Spinal cord (tissue), 10 donors: ENCODE data around the gene LHX1. TPM values are rescaled to one million over a fixed set of nuclear protein-coding genes. Genes with fewer than 3 reads are reported as not detected.

Source experiments
- DNase-seq, 6 donors: peaks; one replicate each; pipeline versions ENCODE4 v3.0.0 to v3.0.0-alpha.2; 2013 to 2015; ENCODE audit warnings: low spot score in 6 of 6, low read depth in 4 of 6
- H3K27ac ChIP-seq: one replicate; pipeline ENCODE4 v1.5.1; 2013; ENCODE audit warnings: low read depth, low read length, control low read depth
- H3K27me3 ChIP-seq: one replicate; pipeline ENCODE4 v1.6.1; 2013; ENCODE audit warnings: low read length; ENCODE audit not compliant: control insufficient read depth, insufficient read depth
- H3K36me3 ChIP-seq: one replicate; pipeline ENCODE4 v1.6.1; 2013; ENCODE audit warnings: low read length; ENCODE audit not compliant: control insufficient read depth, insufficient read depth
- H3K4me1 ChIP-seq: one replicate; pipeline ENCODE4 v1.6.1; 2013; ENCODE audit warnings: low read length; ENCODE audit not compliant: control insufficient read depth, insufficient read depth
- H3K4me3 ChIP-seq: one replicate; pipeline ENCODE4 v1.5.1; 2013; ENCODE audit warnings: low read depth, low read length, control low read depth
- H3K9me3 ChIP-seq: one replicate; pipeline ENCODE4 v1.6.1; 2013; ENCODE audit warnings: low read length; ENCODE audit not compliant: control insufficient read depth, insufficient read depth
- WGBS: methylation state at CpG from one replicate; pipeline ENCODE4 v1.1.5; 2013; ENCODE audit warnings: missing lambda C conversion rate; ENCODE audit not compliant: insufficient coverage; 5-methylcytosine and 5-hydroxymethylcytosine counted together
- polyA plus RNA-seq, 2 donors: library from polyadenylated mRNA; unstranded; fragments of 120-200 nt; gene quantifications; one replicate each; pipeline ENCODE4 v1.2.1, GENCODE V29; 2013; ENCODE audit not compliant: insufficient read length in 2 of 2
- total RNA-seq, 2 donors: library from RNA; depleted of rRNA in 1 of 2; stranded (reverse); fragments of 120-200 nt in 1 of 2; fragments of >200 nt in 1 of 2; gene quantifications; one replicate each; pipeline versions ENCODE4 v1.2.3 to v1.2.4, GENCODE V29; 2013 to 2014
- donor health status: healthy.

The LHX1 gene
- total and polyA plus RNA-seq, 4 donors: 2.9 to 31.2 (median 17.5) TPM

DNA sequence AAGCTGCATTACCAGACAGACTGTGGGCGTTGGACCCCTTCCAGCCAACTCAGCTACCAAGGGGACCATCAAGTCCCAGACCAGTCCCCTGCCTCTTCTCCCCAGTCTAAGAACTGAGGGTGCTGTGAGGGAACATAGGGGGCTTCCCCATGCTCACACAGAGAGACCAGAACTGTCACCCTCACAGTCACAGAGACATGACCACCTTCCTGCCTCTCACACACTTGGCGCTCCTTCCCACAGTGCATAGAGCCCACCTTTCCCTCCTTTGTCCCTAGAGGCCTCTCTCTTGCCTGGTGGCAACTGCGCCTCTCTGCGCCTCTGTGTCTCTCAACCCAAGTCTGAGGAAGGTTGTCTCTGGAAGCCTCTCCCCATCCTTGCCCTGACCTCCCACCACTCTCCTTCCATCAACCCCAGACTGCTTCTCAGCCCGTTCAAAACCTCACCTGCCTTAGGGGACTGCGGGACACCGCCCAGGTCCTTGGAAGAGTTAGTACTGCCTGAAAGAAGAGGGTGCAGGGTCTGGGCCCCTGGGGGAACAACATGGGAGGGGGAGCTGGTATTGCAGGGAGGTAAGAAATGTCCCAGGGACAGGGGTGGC lies 6.1 kb upstream of the LHX1 start:
- Histone ChIP-seq H3K9me3 (no peaks in the 10 kb centered on the region), H3K27ac (no peak overlapping the region), H3K4me1 (peaks cover 73% of the 10 kb centered on the region), H3K27me3 (peaks cover 98% of the 10 kb centered on the region), H3K36me3 (no peaks in the 10 kb centered on the region), H3K4me3 (no peak overlapping the region)
- 42% methylated on average over 3 of the region's 7 CpGs for WGBS
- no peak for DNase-seq

DNA sequence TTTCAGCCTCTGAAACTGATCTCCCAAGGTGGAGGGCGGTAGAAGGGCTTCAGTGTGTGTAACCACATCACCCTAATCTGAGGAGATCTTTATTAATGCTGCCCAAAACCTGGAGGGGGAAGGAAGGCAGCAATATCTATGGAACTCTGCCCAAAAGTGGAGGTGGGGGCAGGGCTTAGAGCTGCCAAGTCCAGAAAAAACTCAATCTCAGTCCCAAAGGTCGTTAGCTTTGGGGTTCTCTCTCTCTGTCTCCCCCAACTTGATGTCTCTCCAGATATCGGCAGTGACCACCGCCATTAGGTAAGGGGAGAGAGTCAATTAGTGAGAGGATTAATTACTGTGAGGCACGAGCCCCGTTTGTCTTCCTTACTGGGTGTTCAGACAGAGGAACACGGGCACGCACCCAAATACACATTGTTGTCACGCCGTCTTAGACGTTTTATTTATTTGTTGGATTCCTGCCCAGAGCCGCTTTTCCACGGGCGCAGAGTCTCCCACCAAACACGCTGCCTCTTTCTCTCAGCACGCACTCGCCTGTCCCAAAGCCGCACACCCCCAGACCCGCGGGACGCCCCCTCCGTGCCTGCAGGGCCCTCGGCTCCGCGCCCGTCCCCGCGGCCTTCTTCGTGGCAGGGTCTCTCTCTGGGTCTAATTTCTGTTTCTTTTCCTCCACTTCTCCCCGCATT lies 5.4 kb upstream of the LHX1 start:
- no peaks in the 10 kb centered on the region for H3K9me3 ChIP-seq
- H3K36me3 ChIP-seq: no peaks in the 10 kb centered on the region
- under 1% methylated on average over 29 of the region's 30 CpGs for WGBS
- H3K4me3 ChIP-seq: no peak overlapping the region
- DNase-seq: peak in 2 of 6 donors; percentile 72 to 86
- peaks cover 100% of the 10 kb centered on the region for H3K27me3 ChIP-seq
- peaks cover 79% of the 10 kb centered on the region for H3K4me1 ChIP-seq
- no peak overlapping the region for H3K27ac ChIP-seq

DNA sequence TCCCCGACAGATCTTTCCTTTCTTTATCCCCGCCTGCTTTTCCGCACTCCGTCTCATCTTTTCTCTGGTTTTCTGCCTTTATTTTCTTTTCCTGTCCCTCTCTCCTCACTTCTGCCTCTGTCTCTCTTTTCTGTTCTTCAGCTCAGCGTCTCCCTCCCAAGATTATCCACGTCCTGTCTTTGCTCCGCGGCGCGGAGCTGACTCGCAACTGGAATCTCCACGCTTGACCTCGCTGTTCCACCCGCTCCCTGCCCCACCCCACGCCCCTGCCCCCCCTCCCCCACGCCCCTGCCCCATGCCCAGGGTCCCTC lies 4.9 kb upstream of the LHX1 start:
- H3K4me1 ChIP-seq: peaks cover 84% of the 10 kb centered on the region

DNA sequence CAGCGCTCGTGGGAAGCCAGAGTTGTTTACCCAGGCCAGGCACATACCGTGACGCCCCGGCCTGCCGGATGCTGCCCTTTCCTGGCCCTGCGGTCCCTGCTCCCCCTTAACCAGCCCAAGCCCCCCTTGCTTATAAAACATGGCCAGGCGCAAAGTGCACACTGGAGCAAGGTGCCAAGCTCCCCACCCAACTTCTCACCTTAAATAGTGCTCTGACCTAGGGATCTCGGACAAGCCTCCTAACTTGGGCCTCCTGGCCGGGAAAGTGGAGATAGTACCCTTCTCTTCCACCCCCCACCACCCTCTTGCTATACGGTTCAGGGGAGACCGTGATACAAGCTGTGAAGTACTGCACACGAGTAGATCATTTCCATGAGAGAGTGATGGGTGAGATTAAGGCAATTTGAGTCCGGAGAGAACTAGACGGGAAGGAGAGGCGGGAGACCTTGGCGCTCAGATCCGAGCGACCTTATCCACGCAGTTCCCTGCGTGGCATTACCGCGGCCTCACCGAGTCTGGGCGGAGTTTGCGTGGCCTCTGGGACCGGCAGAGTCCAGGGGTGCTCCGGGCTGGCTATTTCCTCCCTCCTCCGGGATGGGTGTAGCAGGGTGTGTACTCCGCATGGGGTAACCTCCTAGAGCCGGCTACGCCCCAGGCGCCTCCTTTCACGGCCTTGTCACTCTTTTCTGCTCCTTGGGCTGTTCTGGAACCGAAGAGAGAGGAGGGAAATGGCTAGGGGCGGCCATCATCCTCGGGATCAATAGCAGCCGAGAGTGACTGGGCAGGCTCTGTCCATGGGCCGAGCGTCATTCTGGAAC lies 4.4 kb upstream of the LHX1 start:
- peaks cover 100% of the 10 kb centered on the region for H3K27me3 ChIP-seq
- H3K36me3 ChIP-seq: no peaks in the 10 kb centered on the region
- DNase-seq: peak in 1 of 6 donors; percentile 42
- H3K4me1 ChIP-seq: peaks cover 84% of the 10 kb centered on the region
- H3K27ac ChIP-seq: no peak overlapping the region
- WGBS: 6% methylated on average over 36 of the region's 40 CpGs
- peak overlapping the region; percentile 26 for H3K4me3 ChIP-seq
- H3K9me3 ChIP-seq: no peaks in the 10 kb centered on the region

More for the DNA sequence above, 4.9 kb upstream of the LHX1 start:
- Histone ChIP-seq H3K27me3 (peaks cover 100% of the 10 kb centered on the region), H3K36me3 (no peaks in the 10 kb centered on the region), H3K27ac (no peak overlapping the region), H3K4me3 (no peak overlapping the region), H3K9me3 (no peaks in the 10 kb centered on the region)
- DNase-seq: peak in 1 of 6 donors; percentile 14
- WGBS: 6% methylated on average over 5 of the region's 16 CpGs

DNA sequence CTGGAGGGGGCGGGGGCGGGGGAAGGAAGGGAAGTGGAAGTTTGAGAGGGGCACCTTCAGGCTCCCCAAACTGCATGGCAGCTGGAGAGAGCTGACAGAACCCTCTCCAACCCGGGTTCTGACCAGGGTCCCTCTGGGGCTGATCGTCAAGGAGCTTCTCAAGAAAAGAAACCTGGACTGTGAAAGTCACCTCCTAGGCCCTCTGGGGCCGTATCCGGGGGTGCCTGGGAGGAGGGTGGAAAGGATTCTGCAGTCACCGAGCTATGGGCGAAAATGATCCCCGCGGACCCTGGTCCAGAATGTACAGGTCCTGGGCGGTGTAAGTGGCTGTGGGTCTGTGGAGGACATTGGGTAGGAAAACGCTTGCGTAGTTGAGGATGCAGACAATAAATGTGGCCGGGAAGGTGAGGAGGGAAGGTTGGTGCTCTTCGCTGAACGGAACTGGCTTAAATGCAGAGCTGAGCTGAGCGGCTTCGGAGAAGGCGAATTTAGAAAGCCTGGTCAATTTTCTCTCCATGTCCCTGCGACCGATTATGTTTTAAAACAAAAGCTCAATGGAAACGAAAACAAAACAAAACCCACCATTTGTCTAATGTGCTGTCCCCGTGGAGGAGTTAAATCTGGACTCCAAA lies 3.6 kb upstream of the LHX1 start:
- 8% methylated on average over 21 of the region's 23 CpGs for WGBS
- no peak overlapping the region for H3K27ac ChIP-seq
- H3K27me3 ChIP-seq: peaks cover 100% of the 10 kb centered on the region
- H3K9me3 ChIP-seq: no peaks in the 10 kb centered on the region
- DNase-seq: peak in 2 of 6 donors; percentile 41 to 74
- peak overlapping the region; percentile 26 for H3K4me3 ChIP-seq
- H3K4me1 ChIP-seq: peaks cover 86% of the 10 kb centered on the region
- H3K36me3 ChIP-seq: no peaks in the 10 kb centered on the region

DNA sequence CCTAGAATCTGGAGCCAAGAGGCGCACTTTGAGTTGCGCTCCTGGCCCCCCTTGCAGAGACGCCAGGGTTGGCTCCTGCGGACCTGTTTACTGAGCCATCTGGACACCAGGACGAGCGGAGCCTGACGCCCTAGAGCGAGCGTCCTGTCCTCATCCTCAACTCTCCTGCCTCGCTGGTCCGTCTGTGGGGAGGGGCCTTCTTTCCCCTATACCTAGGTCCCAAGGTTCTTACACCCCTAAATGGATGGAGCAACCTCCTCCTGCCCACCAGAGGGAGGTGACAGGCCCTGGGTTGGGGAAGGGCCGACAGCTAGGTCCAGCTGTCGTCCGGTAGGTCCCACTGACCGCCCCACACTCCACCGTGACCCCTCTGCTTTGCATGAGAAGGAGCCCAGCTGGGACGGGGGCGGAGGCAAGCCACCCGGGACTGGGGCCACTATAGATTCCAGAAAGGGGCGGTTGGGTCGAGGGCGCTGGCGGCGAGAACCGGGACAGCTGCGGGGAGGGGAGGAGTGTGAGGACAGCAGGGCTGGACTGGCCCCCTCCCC lies 3.1 kb upstream of the LHX1 start:
- Histone ChIP-seq H3K27ac (no peak overlapping the region), H3K4me1 (peaks cover 91% of the 10 kb centered on the region), H3K36me3 (no peaks in the 10 kb centered on the region), H3K27me3 (peaks cover 100% of the 10 kb centered on the region), H3K9me3 (no peaks in the 10 kb centered on the region), H3K4me3 (peak overlapping the region; percentile 26)
- peak in 1 of 6 donors; percentile 24 for DNase-seq
- under 1% methylated on average over 20 of the region's 26 CpGs for WGBS

DNA sequence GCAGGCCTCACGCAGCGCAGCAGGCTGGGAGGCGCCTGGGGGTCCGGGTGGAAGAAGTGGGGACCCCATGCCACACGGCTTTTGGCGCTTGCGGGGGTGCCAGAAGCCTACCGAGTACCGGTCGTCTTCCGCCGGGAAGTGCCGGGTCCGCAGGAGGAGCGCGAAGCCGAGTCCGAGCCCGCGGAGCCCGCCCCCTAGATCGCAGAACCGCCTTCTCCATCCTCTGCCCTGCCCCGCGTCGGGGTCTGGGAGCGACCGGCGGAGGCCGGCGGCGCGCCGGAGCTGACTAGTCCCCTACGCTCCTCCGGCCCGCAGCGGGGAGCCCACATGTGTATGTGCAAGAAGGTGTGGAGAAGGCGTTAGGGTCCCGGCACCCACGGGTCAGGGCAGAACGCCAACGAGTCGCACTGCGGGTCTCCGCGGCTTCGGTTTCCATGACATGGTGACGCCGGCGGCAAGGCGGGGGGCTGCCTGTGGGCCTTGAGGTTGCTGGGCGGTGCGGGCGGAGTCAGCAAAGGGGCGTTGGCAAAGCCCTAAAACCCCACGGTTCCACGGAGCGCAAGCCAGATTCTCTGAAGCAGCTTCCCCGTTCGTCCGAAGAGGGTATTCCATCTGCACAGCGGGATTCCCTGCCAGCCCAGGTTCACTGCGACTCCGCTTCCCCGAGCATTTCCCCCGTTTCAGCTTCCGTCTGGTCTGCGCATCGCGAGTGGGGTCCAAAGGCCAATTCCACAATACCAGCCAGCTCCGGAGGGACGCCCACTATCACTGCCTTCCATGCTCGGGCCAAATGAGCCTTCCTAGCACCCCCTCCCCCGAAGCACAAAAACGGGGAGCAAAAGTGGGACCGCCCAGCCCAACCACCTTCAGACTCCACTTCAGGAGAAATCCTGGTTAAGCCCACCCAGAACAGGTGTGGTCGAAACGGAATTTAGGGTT lies 2.3 kb upstream of the LHX1 start:
- Histone ChIP-seq H3K27ac (no peak overlapping the region), H3K27me3 (peaks cover 100% of the 10 kb centered on the region), H3K9me3 (no peaks in the 10 kb centered on the region), H3K4me3 (peak overlapping the region; percentile 26), H3K36me3 (no peaks in the 10 kb centered on the region), H3K4me1 (peaks cover 96% of the 10 kb centered on the region)
- WGBS: under 1% methylated on average over 79 of the region's 79 CpGs
- DNase-seq: peak in 2 of 6 donors; percentile 56 to 68

DNA sequence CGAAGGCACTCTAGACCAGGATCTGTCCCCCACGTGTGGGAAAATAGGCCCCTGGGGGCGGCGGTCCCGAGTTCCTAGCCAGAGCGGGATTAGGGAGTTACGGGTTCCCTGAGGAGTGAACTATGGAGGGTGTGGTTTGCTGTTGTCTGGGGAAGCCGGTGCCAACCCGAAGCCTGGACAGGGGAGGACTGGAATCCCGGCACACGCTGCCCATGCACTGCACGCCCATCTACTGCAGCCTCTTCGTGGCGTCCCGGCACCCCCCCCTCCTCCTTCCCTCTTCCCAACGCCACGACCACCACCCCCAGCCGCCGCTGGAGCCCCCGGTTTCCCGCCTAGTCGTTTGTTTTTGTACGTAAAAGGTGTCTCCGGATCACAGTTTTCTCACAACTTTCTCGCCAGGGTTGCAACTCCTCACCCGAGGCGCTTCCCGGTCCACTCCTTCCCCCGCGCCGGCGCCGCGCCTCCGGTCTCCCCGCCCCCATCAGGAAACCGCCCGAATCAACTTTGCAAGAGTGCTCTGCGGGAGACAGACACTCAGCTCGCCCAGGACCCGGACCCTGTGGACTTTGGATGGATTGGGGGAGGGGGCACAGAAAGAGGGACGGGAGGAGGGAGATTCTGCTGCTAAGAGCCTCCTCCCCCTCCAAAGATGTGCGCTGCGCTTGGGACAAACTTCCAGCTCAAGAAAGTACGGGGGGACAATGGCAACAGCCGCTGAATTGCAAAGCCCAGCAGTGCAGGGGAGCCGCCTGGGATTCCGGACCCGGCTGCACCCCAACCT lies 1.4 kb upstream of the LHX1 start:
- DNase-seq: peak in 1 of 6 donors; percentile 59
- Histone ChIP-seq H3K36me3 (peaks cover 5% of the 10 kb centered on the region), H3K27ac (no peak overlapping the region), H3K27me3 (peaks cover 100% of the 10 kb centered on the region), H3K4me3 (peak overlapping the region; percentile 26), H3K9me3 (no peaks in the 10 kb centered on the region), H3K4me1 (peaks cover 93% of the 10 kb centered on the region)
- 2% methylated on average over 33 of the region's 49 CpGs for WGBS
